PFSK-1 (cell line): ENCODE measurements around the gene DHRS12.

ENCODE experiments used
- SIN3A ChIP-seq: IDR thresholded peaks from 2 replicates; pipeline ENCODE4 v1.6.1; 2012; ENCODE audit warnings: mild to moderate bottlenecking, low read length, moderate library complexity, borderline replicate concordance; ENCODE audit not compliant: insufficient read depth
- TAF1 ChIP-seq: IDR thresholded peaks from 2 replicates; pipeline ENCODE4 v1.6.1; 2012; ENCODE audit warnings: low read length, control low read depth, borderline replicate concordance; ENCODE audit not compliant: insufficient read depth

DNA sequence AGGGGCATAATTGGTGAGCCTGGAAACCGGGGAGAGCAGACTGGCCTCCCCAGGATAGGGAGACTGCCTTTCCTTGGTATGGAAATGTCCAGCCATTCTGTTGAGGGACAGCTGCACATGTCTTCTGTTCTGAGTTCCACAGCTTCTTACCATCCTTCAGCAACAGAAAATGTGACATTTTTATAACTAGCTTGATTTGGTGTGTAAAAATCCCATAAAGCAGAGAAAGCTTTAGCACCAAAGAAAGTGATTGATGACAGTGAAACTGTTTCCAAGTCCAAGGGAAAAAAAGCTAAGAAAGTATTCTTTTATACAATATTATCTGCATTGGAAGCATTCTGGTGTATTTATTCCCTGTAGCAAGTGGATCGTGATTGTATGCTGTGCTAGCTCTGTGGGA is 61.9 kb downstream of the DHRS12 start:
- TF ChIP-seq SIN3A (no peak), TAF1 (no peak)
